HEK293T (cell line): ENCODE measurements around the gene MCM9.

Experiments used
- FOXA1 ChIP-seq: fragments of 450-650 bp; IDR thresholded peaks from 2 replicates; pipeline ENCODE4 v1.6.1; 2016; ENCODE audit warnings: mild to moderate bottlenecking
- FOXK2 ChIP-seq: fragments of 450-650 bp; IDR thresholded peaks from 2 replicates; pipeline ENCODE4 v1.6.1; 2016; ENCODE audit warnings: mild to moderate bottlenecking
- FOXM1 ChIP-seq: fragments of 450-650 bp; IDR thresholded peaks from 2 replicates; pipeline ENCODE4 v1.6.1; 2017; ENCODE audit warnings: mild to moderate bottlenecking, borderline replicate concordance
- HDGF ChIP-seq: fragments of 450-650 bp; IDR thresholded peaks from 2 replicates; pipeline ENCODE4 v1.6.1; 2017; ENCODE audit warnings: antibody characterized with exemption, borderline replicate concordance
- LEF1 ChIP-seq: fragments of 450-650 bp; IDR thresholded peaks from 2 replicates; pipeline ENCODE4 v1.6.1; 2017; ENCODE audit warnings: mild to moderate bottlenecking, borderline replicate concordance
- SP1 ChIP-seq: fragments of 450-650 bp; IDR thresholded peaks from 2 replicates; pipeline ENCODE4 v1.6.1; 2017
- SUZ12 ChIP-seq: fragments of 450-650 bp; IDR thresholded peaks from 2 replicates; pipeline ENCODE4 v1.6.1; 2016; ENCODE audit warnings: mild to moderate bottlenecking
- TARDBP ChIP-seq: fragments of 450-650 bp; IDR thresholded peaks from 2 replicates; pipeline ENCODE4 v1.6.1; 2016

- no peak for TF ChIP-seq FOXM1
- TF ChIP-seq SP1 = no peak
- TF ChIP-seq HDGF = no peak
- TF ChIP-seq TARDBP = no peak
- TF ChIP-seq SUZ12 = no peak
- no peak for TF ChIP-seq LEF1
- no peak for TF ChIP-seq FOXA1
- no peak for TF ChIP-seq FOXK2
Observed at GRCh38 chr6:118931436-118931835, 3.5 kb downstream of the MCM9 start.
